GM23338 (cell line): Measurements from ENCODE around the gene EXOC1L. TPM values are rescaled to one million over a fixed set of nuclear protein-coding genes. Genes with fewer than 3 reads are reported as not detected.

ENCODE experiments used
- ATAC-seq: fragments of 200-7000 bp; cut with Tn5 transposase; 3 replicates; pipeline ENCODE4 v1.9.1; 2020
- DNase-seq: peaks from one replicate; pipeline ENCODE4 v3.0.0-alpha.2; 2015; ENCODE audit warnings: low spot score
- H2AFZ ChIP-seq: fragments of 200-600 bp; sonication (generic); 2 replicates; pipeline ENCODE4 v1.8.0; 2016; ENCODE audit warnings: antibody characterized with exemption, mild to moderate bottlenecking, moderate library complexity
- H3F3A ChIP-seq: fragments of 200-600 bp; sonication (generic); replicated peaks from 2 replicates; pipeline ENCODE4 v1.8.0; 2017; ENCODE audit warnings: antibody characterized with exemption, mixed run types, low read depth
- H3K27ac ChIP-seq: fragments of 200-600 bp; sonication (generic); 2 replicates; pipeline ENCODE4 v1.6.1; 2016; ENCODE audit warnings: low read depth
- H3K27me3 ChIP-seq: fragments of 200-600 bp; sonication (generic); 2 replicates; pipeline ENCODE4 v1.8.0; 2016; ENCODE audit warnings: mild to moderate bottlenecking, mixed run types, moderate library complexity; ENCODE audit not compliant: insufficient read depth
- H3K36me3 ChIP-seq: fragments of 200-600 bp; sonication (generic); 2 replicates; pipeline ENCODE4 v1.8.0; 2016; ENCODE audit warnings: mild to moderate bottlenecking; ENCODE audit not compliant: insufficient read depth
- H3K4me1 ChIP-seq: fragments of 200-600 bp; sonication (generic); 2 replicates; pipeline ENCODE4 v1.8.0; 2016; ENCODE audit warnings: mild to moderate bottlenecking, moderate library complexity; ENCODE audit not compliant: insufficient read depth
- H3K4me2 ChIP-seq: fragments of 200-600 bp; sonication (generic); 2 replicates; pipeline ENCODE4 v1.7.1; 2017; ENCODE audit warnings: mixed run types
- H3K4me3 ChIP-seq: fragments of 200-600 bp; sonication (generic); 2 replicates; pipeline ENCODE4 v1.6.1; 2016; ENCODE audit warnings: mixed run types
- H3K79me2 ChIP-seq: fragments of 200-600 bp; sonication (generic); replicated peaks from 2 replicates; pipeline ENCODE4 v1.8.0; 2017; ENCODE audit warnings: mild to moderate bottlenecking; ENCODE audit not compliant: insufficient read depth
- H3K9me2 ChIP-seq: fragments of 200-600 bp; sonication (generic); 2 replicates; pipeline ENCODE4 v1.8.0; 2017; ENCODE audit not compliant: insufficient read depth
- H4K20me1 ChIP-seq: fragments of 200-600 bp; sonication (generic); replicated peaks from 2 replicates; pipeline ENCODE4 v1.8.0; 2017; ENCODE audit warnings: mild to moderate bottlenecking; ENCODE audit not compliant: insufficient read depth
- H3K27ac Mint-ChIP-seq: 2 replicates; pipeline ENCODE4 v1.8.0; 2020; ENCODE audit warnings: inconsistent platforms, mild to moderate bottlenecking, moderate library complexity, mixed read lengths
- H3K27me3 Mint-ChIP-seq: 3 replicates; pipeline ENCODE4 v1.8.0; 2022; ENCODE audit warnings: low read depth, mild to moderate bottlenecking, moderate library complexity, mixed read lengths, inconsistent platforms; ENCODE audit not compliant: insufficient read depth, poor library complexity
- H3K36me3 Mint-ChIP-seq: 3 replicates; pipeline ENCODE4 v1.8.0; 2021; ENCODE audit warnings: low read depth, mild to moderate bottlenecking, inconsistent platforms, moderate library complexity, mixed read lengths
- H3K4me1 Mint-ChIP-seq: 3 replicates; pipeline ENCODE4 v1.8.0; 2020; ENCODE audit warnings: mild to moderate bottlenecking, inconsistent platforms, mixed read lengths
- H3K4me3 Mint-ChIP-seq: 3 replicates; pipeline ENCODE4 v1.8.0; 2021; ENCODE audit warnings: moderate library complexity, mild to moderate bottlenecking, inconsistent platforms, mixed read lengths
- H3K9me3 Mint-ChIP-seq: 3 replicates; pipeline ENCODE4 v1.8.0; 2020; ENCODE audit warnings: moderate library complexity, mild to moderate bottlenecking, inconsistent platforms, mixed read lengths
- EZH2phosphoT487 ChIP-seq: fragments of 200-600 bp; sonication (generic); IDR thresholded peaks from one replicate; pipeline ENCODE4 v1.8.1; 2018; ENCODE audit warnings: antibody characterized with exemption; ENCODE audit not compliant: unreplicated experiment
- REST ChIP-seq: IDR thresholded peaks from one replicate; pipeline ENCODE4 v1.6.1; 2018; ENCODE audit warnings: antibody characterized with exemption; ENCODE audit not compliant: unreplicated experiment
- STAT1 ChIP-seq: IDR thresholded peaks from one replicate; pipeline ENCODE4 v1.6.1; 2016; ENCODE audit warnings: antibody characterized with exemption; ENCODE audit not compliant: unreplicated experiment
- ZNF331 ChIP-seq: fragments of 250-450 bp; sonication (Bioruptor Pico); IDR thresholded peaks from 2 replicates; pipeline ENCODE4 v1.5.0; 2020; ENCODE audit warnings: low read depth, mild to moderate bottlenecking, moderate library complexity
- ZNF462 ChIP-seq: fragments of 250-450 bp; sonication (Bioruptor Pico); IDR thresholded peaks from 2 replicates; pipeline ENCODE4 v1.5.0; 2020; ENCODE audit warnings: mild to moderate bottlenecking, moderate library complexity
- polyA plus RNA-seq: library from polyadenylated mRNA; unstranded; fragments of >200 nt; fragmentation: Nextera tagmentation; extraction: Ambion mirVana; gene quantifications from 2 replicates; pipeline ENCODE4 v1.2.1, GENCODE V29; 2016
- total RNA-seq: library from RNA; depleted of rRNA; stranded (reverse); fragments of >200 nt; shearing (Covaris generic); gene quantifications from 2 replicates; pipeline ENCODE4 v1.2.3, GENCODE V29; 2014
- TF ChIP-seq, protein P1 (sequence below), 2 experiments: fragments of 200-600 bp in 1 of 2; sonication (generic) in 1 of 2; conservative IDR thresholded peaks; 2 replicates each; pipeline versions ENCODE4 v1.5.1 to v1.6.1; 2016 to 2017; ENCODE audit warnings: antibody characterized with exemption in 2 of 2, low read depth in 2 of 2, mild to moderate bottlenecking in 2 of 2, moderate library complexity in 1 of 2
- TF ChIP-seq, protein P2 (sequence below): IDR thresholded peaks from 2 replicates; pipeline ENCODE4 v1.6.1; 2016; ENCODE audit warnings: antibody characterized with exemption

The EXOC1L gene
- total and polyA plus RNA-seq, 2 experiments from 2014 or later, result not detected

- no peak overlapping the region for H3K27ac Mint-ChIP-seq
- Histone ChIP-seq H3F3A (no peaks in the 10 kb centered on the region), H3K4me2 (no peak overlapping the region), H4K20me1 (no peaks in the 10 kb centered on the region), H3K4me3 (no peak overlapping the region), H3K36me3 (no peaks in the 10 kb centered on the region; the same call in 1 of the 2 replicates), H3K27ac (no peak overlapping the region), H3K79me2 (no peaks in the 10 kb centered on the region), H3K9me2 (no peaks in the 10 kb centered on the region), H2AFZ (no peak overlapping the region), H3K4me1 (no peaks in the 10 kb centered on the region), H3K27me3 (no peaks in the 10 kb centered on the region)
- peaks cover 20% of the 10 kb centered on the region for H3K36me3 Mint-ChIP-seq
- no peaks in the 10 kb centered on the region for H3K4me1 Mint-ChIP-seq
- no peak overlapping the region for H3K4me3 Mint-ChIP-seq
- H3K9me3 Mint-ChIP-seq, result no peaks in the 10 kb centered on the region; the same call in 1 of the 3 replicates
- ATAC-seq (peak; percentile 58; the same call in 2 of the 3 replicates), DNase-seq (peak; percentile 77)
- TF ChIP-seq, protein P1, sequence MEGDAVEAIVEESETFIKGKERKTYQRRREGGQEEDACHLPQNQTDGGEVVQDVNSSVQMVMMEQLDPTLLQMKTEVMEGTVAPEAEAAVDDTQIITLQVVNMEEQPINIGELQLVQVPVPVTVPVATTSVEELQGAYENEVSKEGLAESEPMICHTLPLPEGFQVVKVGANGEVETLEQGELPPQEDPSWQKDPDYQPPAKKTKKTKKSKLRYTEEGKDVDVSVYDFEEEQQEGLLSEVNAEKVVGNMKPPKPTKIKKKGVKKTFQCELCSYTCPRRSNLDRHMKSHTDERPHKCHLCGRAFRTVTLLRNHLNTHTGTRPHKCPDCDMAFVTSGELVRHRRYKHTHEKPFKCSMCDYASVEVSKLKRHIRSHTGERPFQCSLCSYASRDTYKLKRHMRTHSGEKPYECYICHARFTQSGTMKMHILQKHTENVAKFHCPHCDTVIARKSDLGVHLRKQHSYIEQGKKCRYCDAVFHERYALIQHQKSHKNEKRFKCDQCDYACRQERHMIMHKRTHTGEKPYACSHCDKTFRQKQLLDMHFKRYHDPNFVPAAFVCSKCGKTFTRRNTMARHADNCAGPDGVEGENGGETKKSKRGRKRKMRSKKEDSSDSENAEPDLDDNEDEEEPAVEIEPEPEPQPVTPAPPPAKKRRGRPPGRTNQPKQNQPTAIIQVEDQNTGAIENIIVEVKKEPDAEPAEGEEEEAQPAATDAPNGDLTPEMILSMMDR (conservative IDR thresholded peaks at IDR 0.05; ENCODE audit: low read depth in 2 of 2), result peak; percentile 85 to 97
- TF ChIP-seq REST, result no peak
- no peaks in the 10 kb centered on the region for H3K27me3 Mint-ChIP-seq
Measured at GRCh38 chr4:55866973-55867574, 47.5 kb downstream of the EXOC1L start.

- Mint-ChIP-seq H3K27ac (no peak overlapping the region), H3K36me3 (peaks cover 20% of the 10 kb centered on the region), H3K9me3 (no peaks in the 10 kb centered on the region; the same call in 1 of the 3 replicates), H3K27me3 (no peaks in the 10 kb centered on the region), H3K4me1 (no peaks in the 10 kb centered on the region), H3K4me3 (no peak overlapping the region)
- ATAC-seq (no peak), DNase-seq (no peak)
- no peaks in the 10 kb centered on the region for H3F3A ChIP-seq
- no peaks in the 10 kb centered on the region for H3K79me2 ChIP-seq
- H3K4me1 ChIP-seq, result no peaks in the 10 kb centered on the region
- H3K27me3 ChIP-seq, result no peaks in the 10 kb centered on the region
- H3K4me2 ChIP-seq, result no peak overlapping the region
- H4K20me1 ChIP-seq, result no peaks in the 10 kb centered on the region
- no peaks in the 10 kb centered on the region for H3K9me2 ChIP-seq
- H3K36me3 ChIP-seq, result no peaks in the 10 kb centered on the region; the same call in 1 of the 2 replicates
- H3K4me3 ChIP-seq, result no peak overlapping the region
- no peak overlapping the region for H2AFZ ChIP-seq
- no peak overlapping the region for H3K27ac ChIP-seq
- no peak for TF ChIP-seq ZNF462 (CRISPR knock-in tag)
- no peak for TF ChIP-seq EZH2phosphoT487
- no peak for TF ChIP-seq STAT1
- TF ChIP-seq ZNF331 (CRISPR knock-in tag), result no peak
- TF ChIP-seq, protein P2, sequence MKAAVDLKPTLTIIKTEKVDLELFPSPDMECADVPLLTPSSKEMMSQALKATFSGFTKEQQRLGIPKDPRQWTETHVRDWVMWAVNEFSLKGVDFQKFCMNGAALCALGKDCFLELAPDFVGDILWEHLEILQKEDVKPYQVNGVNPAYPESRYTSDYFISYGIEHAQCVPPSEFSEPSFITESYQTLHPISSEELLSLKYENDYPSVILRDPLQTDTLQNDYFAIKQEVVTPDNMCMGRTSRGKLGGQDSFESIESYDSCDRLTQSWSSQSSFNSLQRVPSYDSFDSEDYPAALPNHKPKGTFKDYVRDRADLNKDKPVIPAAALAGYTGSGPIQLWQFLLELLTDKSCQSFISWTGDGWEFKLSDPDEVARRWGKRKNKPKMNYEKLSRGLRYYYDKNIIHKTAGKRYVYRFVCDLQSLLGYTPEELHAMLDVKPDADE, result no peak
Measured at GRCh38 chr4:55868581-55869090, 49.0 kb downstream of the EXOC1L start.
